PFSK-1 (cell line): Measurements from ENCODE around the gene ASIC4.

ENCODE experiments used
- FOXP2 ChIP-seq: optimal IDR thresholded peaks from 2 replicates; pipeline ENCODE3; 2011; ENCODE audit warnings: borderline replicate concordance, control low read depth, inconsistent platforms; ENCODE audit not compliant: insufficient read depth; ENCODE audit errors: extremely low read length, extremely low read depth
- POLR2AphosphoS5 ChIP-seq: IDR thresholded peaks from 2 replicates; pipeline ENCODE4 v1.6.1; 2012; ENCODE audit warnings: low read depth, mild to moderate bottlenecking, control low read depth, low read length, moderate library complexity
- REST ChIP-seq, 2 experiments: IDR thresholded peaks; 2 replicates each; pipeline versions ENCODE4 v1.6.1 to v1.8.0; 2011 to 2012; ENCODE audit warnings: low read depth in 2 of 2, low read length in 2 of 2, control low read depth in 1 of 2, inconsistent platforms in 1 of 2, mild to moderate bottlenecking in 1 of 2, moderate library complexity in 1 of 2; ENCODE audit not compliant: insufficient read depth in 1 of 2
- SIN3A ChIP-seq: IDR thresholded peaks from 2 replicates; pipeline ENCODE4 v1.6.1; 2012; ENCODE audit warnings: mild to moderate bottlenecking, low read length, moderate library complexity, borderline replicate concordance; ENCODE audit not compliant: insufficient read depth
- TAF1 ChIP-seq: IDR thresholded peaks from 2 replicates; pipeline ENCODE4 v1.6.1; 2012; ENCODE audit warnings: low read length, control low read depth, borderline replicate concordance; ENCODE audit not compliant: insufficient read depth

Gene ASIC4

DNA sequence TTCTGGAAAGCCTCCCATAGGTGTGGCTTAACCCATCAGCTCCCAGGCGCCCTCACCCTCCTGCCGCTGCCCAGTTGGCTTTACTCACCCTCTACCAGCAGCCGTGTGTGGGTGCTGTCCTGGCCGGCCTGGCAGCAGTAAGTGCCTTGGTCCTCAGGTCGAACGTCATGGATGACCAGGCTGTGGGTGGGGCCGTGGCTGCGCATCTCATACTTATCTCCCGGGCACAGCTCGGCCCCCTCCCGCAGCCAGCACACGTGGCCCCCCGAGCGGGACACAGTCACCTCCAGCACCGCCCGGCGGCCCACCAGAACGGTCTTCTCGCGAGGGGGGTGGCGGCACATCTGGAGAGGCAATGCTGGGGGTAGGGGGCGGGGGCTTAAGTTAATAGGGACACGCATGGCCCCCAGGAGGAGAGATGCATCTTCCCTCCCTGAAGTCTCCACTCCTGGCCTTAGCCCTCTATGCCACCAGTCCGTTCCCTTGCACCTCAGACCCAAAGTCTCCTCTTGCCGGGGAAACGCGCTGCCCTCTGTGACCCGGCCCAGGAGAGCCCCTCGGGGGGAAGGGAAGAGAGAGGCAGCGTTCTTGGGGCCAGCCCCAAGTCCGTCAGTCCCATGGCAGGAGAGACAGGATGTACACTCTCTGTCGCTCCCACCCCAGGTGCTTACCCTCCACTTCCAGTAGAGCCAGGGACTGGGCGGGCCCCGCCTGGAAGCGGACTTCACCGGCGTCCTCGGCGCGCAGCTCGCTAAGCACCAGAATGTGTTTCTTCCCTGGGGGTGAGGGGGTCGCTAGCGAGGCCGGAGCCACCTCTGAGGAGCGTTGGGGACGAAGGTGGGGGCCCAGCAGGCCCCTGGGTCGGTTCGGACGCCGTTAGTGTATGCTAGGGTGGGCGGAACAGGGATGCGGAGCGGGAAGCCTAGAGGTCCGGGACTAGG, 37.4 kb downstream of the ASIC4 start:
- TF ChIP-seq POLR2AphosphoS5 (no peak), FOXP2 (no peak), REST (IDR thresholded peaks at IDR 0.05; ENCODE audit: insufficient read depth in 1 of 2, low read depth in 2 of 2, low read length in 2 of 2) (no peak), TAF1 (no peak), SIN3A (no peak)

- no peak for TF ChIP-seq REST (IDR thresholded peaks at IDR 0.05; ENCODE audit: insufficient read depth in 1 of 2, low read depth in 2 of 2, low read length in 2 of 2)
- TF ChIP-seq FOXP2: peak; percentile 6
Observed at GRCh38 chr2:219552382-219553167, 38.3 kb downstream of the ASIC4 start.

DNA sequence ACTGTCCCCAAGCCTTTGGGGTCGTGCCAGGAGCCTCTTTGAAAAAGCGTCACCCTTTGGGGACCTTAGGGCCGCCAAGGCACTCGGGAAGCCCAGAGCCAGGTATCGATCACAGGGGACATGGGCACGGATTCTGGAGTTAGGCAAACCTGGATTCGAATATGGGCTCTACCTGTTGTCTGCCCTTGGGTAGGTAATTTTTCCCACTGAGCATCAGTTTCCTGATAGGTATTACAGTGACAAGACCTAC, 38.8 kb downstream of the ASIC4 start:
- TF ChIP-seq POLR2AphosphoS5 (no peak), REST (IDR thresholded peaks at IDR 0.05; ENCODE audit: insufficient read depth in 1 of 2, low read depth in 2 of 2, low read length in 2 of 2) (no peak), SIN3A (no peak), FOXP2 (no peak), TAF1 (no peak)

GRCh38 chr2:219553463-219553963, 39.2 kb downstream of the ASIC4 start:
- TF ChIP-seq POLR2AphosphoS5: no peak

DNA sequence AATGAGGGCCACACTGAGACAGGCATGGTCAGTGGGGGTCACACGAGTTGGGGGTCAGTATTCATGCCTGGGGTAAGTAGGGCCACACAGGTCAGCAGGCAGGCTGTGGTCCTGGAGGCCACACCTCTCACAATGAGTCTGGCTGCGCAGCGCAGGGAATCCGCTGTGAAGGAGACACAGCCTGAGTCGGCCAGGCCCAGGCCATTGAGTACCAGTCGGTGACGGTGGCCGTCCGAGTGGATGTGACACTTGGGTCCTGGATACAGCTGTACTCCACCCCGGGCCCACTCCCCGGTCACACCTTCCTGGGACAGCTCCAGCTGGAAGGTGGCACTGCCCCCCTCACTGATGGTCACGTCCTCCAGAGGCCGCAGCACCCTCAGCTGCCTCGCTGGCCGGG, 40.1 kb downstream of the ASIC4 start:
- TF ChIP-seq REST (IDR thresholded peaks at IDR 0.05; ENCODE audit: insufficient read depth in 1 of 2, low read depth in 2 of 2, low read length in 2 of 2) (no peak), FOXP2 (no peak), SIN3A (no peak), TAF1 (no peak), POLR2AphosphoS5 (no peak)
